ENCODE data around the gene BANP.

GRCh38 chr16:88058136-88058535 is 106.9 kb downstream of the BANP start:
- TF ChIP-seq EZH2phosphoT487 (IDR thresholded peaks at IDR 0.05; ENCODE audit: insufficient read depth, low read depth) (no peak), EZH2 (IDR thresholded peaks at IDR 0.05; ENCODE audit: insufficient read depth, poor library complexity, severe bottlenecking) (no peak)

Data from GM23248 (cell line).